Bronchial epithelial cell (primary cell): ENCODE results near the gene SLC28A1. TPM values are rescaled to one million over a fixed set of nuclear protein-coding genes. Genes with fewer than 3 reads are reported as not detected.

Experiments
- DNase-seq: peaks from one replicate; pipeline ENCODE4 v3.0.0-alpha.2; 2010; ENCODE audit warnings: low read depth
- FAIRE-seq: peaks from 2 replicates; lab custom pipeline; 2011; peaks lifted over from hg19 to GRCh38; lab: Jason Lieb, UNC
- H3K27me3 ChIP-seq: 2 replicates; pipeline ENCODE4 v1.5.1; 2011; ENCODE audit warnings: low read length; ENCODE audit not compliant: control insufficient read depth, insufficient read depth
- H3K36me3 ChIP-seq: 2 replicates; pipeline ENCODE4 v1.5.1; 2011; ENCODE audit warnings: low read length; ENCODE audit not compliant: control insufficient read depth, insufficient read depth
- H3K4me3 ChIP-seq: 2 replicates; pipeline ENCODE4 v1.5.1; 2011; ENCODE audit warnings: mild to moderate bottlenecking, low read depth, low read length, control low read depth
- CTCF ChIP-seq: IDR thresholded peaks from 2 replicates; pipeline ENCODE4 v1.5.1; 2011; ENCODE audit warnings: mild to moderate bottlenecking, moderate library complexity, low read length, control low read depth, inconsistent platforms; ENCODE audit not compliant: insufficient read depth, severe bottlenecking
- total RNA-seq: library from RNA; depleted of rRNA; stranded (reverse); fragments of >200 nt; gene quantifications from 2 replicates; pipeline ENCODE4 v1.2.1, GENCODE V29; 2014

Gene SLC28A1
- total RNA-seq, 1 donor from 2014 or later: not detected

- DNase-seq (no peak), FAIRE-seq (no peak)
- Histone ChIP-seq H3K36me3 (no peaks in the 10 kb centered on the region), H3K27me3 (no peaks in the 10 kb centered on the region), H3K4me3 (no peak overlapping the region)
- TF ChIP-seq CTCF: no peak
These were observed 25.3 kb downstream of the SLC28A1 start for GRCh38 chr15:84909782-84910181.

GRCh38 chr15:84910928-84911623 lies 26.6 kb downstream of the SLC28A1 start:
- Histone ChIP-seq H3K4me3 (no peak overlapping the region), H3K36me3 (no peaks in the 10 kb centered on the region), H3K27me3 (no peaks in the 10 kb centered on the region)
- no peak for TF ChIP-seq CTCF
- no peak for FAIRE-seq
- no peak for DNase-seq

- FAIRE-seq: no peak
These were observed 27.6 kb downstream of the SLC28A1 start for GRCh38 chr15:84911879-84912660.

GRCh38 chr15:84913360-84913723 lies 28.9 kb downstream of the SLC28A1 start:
- Histone ChIP-seq H3K4me3 (no peak overlapping the region), H3K27me3 (no peaks in the 10 kb centered on the region), H3K36me3 (no peaks in the 10 kb centered on the region)
- DNase-seq (no peak), FAIRE-seq (no peak)
- no peak for TF ChIP-seq CTCF

More at GRCh38 chr15:84911879-84912660, 27.6 kb downstream of the SLC28A1 start:
- no peaks in the 10 kb centered on the region for H3K36me3 ChIP-seq
- no peak overlapping the region for H3K4me3 ChIP-seq
- TF ChIP-seq CTCF: no peak
- DNase-seq: peak; percentile 87
- no peaks in the 10 kb centered on the region for H3K27me3 ChIP-seq

- no peak for TF ChIP-seq CTCF
- Histone ChIP-seq H3K27me3 (no peaks in the 10 kb centered on the region), H3K4me3 (no peak overlapping the region), H3K36me3 (no peaks in the 10 kb centered on the region)
- FAIRE-seq: no peak
- no peak for DNase-seq
These were observed 29.9 kb downstream of the SLC28A1 start for GRCh38 chr15:84914351-84914750.
